GM21619 (cell line): ENCODE measurements around the gene UGGT2.
"Not testable (repeated sequence)": the region's sequence is repeated elsewhere in the genome, so short reads cannot be mapped to it uniquely, and the experiment has no call there.

Experiments used
- ATAC-seq: cut with Tn5 transposase; IDR thresholded peaks from one replicate; pipeline ENCODE4 v1.9.1; 2021; ENCODE audit not compliant: unreplicated experiment

The UGGT2 gene

DNA sequence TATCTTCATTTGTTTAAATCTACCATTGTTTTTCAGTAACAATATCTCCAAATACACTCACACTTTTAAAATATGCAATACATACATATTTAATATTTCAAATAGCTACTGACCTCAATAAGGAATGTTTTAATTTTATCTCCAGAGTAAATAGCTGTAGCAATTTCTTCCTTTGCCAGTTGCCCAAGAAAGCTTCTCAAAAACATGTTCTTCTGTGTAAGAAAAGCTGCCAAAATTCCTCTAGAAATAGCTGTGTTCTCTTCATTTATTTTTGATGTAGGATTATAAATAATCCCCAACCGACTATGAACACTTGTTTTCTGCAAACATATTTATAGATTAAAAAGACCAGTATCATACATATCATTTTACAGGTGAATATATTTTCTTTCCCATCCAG, 150.5 kb downstream of the UGGT2 start:
- no peak for ATAC-seq

DNA sequence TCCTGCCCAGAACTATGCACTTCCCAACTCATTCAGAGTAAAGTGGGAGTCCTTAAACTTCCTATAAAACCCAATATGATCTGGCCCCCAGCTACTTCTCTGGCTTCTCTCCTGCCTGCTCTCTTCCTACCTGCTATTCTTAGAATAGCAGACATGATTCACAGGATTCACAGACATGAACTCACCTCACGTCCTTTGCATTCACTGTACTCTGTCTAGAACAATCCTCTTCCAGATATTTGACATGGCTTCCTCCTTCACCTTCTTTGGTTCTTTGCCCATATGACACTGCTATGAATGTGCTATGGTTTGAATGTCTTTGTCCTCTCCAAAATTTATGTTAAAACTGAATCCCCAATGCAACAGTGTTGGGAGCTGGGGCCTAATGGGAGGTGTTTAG, 154.9 kb downstream of the UGGT2 start:
- ATAC-seq: no peak

- ATAC-seq: no peak
These were observed 156.9 kb downstream of the UGGT2 start for GRCh38 chr13:95896301-95896700.

- ATAC-seq: no peak
These were observed 159.3 kb downstream of the UGGT2 start for GRCh38 chr13:95893861-95894260.

DNA sequence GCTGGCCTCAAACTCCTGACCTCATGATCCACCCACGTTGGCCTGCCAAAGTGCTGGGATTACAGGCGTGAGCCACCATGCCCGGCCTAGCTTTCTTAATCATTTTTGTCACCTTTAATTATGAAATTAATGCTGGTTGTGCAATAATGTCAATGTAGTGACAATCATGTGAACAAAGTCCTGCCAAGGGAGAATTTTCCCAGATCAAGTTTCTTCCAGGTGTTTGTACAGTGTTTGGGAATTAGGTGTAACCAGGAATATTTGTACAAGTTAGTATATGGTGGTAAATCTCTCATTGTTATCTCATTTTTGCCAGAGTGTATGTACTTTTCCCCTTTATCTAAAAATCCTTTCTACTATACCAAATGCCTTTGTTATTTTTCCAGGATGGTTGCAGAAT, 171.1 kb downstream of the UGGT2 start:
- no peak for ATAC-seq

- no peak for ATAC-seq
These were observed 172.9 kb downstream of the UGGT2 start for GRCh38 chr13:95880331-95880730.

- ATAC-seq: no peak
These were observed 178.9 kb downstream of the UGGT2 start for GRCh38 chr13:95874286-95874685.

DNA sequence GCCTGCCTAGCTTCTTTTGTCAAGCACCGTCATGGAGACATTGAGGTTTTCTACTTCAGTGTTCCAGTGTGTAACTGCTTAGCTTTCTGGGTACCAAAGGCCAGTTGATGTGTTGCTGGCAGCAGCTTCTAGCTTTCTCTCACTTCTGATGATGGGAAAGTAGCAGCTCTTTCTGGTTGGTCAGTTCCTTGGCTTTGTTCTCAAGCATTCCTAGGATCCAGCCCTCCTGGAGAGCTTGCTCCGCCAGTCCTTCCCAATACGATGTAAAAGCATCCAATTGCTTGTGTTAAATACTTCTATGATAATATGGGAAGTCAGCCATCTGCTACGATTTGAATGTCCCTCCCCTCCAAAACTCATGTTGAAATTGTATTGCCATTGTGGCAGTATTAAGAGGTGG, 182.8 kb downstream of the UGGT2 start:
- ATAC-seq: no peak

GRCh38 chr13:95865080-95865615, 188.1 kb downstream of the UGGT2 start:
- ATAC-seq: no peak

- no peak for ATAC-seq
These were observed 190.8 kb downstream of the UGGT2 start for GRCh38 chr13:95862408-95862807.

DNA sequence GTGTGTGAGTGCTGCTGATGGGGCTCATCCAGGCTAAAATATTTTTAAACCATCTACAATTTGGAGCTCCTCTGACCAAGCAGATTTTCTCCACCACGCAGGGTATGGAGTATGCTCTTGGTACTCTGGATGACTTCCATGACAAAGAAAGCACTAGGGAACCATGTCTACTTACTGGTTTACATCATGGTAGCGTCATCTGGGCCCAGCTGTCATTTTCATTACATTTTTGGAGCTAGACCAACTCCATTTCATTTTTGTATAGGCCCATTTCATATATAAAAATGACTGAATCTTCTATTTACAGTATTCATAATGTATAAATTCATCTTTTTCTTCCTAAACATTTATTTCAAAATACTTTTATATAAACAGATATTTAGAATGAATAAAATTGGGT, 191.9 kb downstream of the UGGT2 start:
- no peak for ATAC-seq

DNA sequence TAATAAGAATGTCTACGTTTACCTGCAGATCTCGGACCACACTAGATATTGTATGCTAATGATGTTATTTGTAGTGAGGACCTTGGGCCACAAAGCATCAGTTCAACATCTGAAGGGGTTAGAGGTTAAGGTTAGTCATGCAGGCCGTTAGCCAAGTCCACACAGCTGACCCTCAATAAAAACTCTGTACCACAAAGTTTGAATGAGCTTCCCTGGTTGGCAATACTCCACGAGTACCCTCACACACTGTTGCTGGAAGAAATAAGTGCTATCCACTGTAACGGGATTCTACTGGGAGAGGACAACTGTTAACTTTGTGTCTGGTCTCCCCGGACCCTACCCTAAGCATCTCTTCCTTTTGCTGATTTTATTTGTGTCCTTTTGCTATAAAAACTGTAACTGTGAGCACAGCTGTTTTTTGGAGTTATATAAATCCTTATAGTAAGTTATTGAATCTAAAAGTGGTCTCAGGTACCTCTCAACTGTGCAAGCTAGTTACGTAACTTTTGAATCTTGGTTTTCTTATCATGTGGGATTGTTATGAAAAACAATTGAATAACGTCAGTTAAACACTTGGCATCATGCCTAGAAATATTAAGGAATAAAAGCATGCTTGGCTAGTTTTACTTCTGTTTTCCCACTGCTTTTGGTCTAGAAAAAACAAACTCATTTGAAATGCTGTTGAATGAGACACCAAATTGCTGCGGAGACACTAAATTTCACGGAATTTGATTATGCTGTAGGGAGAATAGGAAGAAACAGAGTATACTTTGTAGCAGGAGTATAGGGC, 194.7 kb downstream of the UGGT2 start:
- no peak for ATAC-seq

- not testable (repeated sequence) for ATAC-seq
These were observed 207.5 kb downstream of the UGGT2 start for GRCh38 chr13:95845656-95846055.

DNA sequence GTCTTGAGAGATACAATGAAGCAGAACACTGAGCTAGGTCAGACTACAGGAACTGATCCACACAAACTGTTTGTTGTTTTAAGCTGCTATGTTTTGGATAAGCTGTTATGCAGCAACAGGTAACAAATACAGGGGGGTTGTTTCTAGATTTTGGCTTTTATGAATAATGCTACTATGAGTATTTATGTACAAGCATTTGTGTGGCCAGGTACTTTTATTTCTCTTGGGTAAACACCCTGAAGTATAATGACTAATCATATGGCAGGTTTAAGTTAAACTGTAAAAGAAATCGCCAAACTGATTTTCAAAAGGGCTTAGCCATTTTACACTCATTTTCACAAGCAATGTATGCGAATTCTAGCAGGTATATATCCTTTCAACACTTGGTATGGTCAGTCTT, 210.3 kb downstream of the UGGT2 start:
- no peak for ATAC-seq

DNA sequence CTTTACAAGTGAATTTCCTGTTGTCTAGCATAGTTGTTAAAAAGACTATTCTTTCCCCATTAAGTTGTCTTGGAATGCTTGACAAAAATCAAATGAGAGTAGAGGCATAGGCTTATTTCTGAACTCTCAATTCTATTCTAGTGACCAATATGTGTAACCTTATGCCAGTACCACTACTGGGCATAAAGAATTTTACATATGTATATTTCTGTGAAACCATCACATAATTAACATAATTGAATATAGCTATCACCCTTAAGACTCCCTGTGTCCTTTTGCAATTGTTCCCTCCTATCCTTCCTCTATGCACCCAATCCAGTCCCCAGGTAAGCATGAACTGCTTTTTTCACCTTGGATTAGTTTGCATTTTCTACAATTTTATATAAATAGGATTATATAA, 211.3 kb downstream of the UGGT2 start:
- ATAC-seq: no peak

DNA sequence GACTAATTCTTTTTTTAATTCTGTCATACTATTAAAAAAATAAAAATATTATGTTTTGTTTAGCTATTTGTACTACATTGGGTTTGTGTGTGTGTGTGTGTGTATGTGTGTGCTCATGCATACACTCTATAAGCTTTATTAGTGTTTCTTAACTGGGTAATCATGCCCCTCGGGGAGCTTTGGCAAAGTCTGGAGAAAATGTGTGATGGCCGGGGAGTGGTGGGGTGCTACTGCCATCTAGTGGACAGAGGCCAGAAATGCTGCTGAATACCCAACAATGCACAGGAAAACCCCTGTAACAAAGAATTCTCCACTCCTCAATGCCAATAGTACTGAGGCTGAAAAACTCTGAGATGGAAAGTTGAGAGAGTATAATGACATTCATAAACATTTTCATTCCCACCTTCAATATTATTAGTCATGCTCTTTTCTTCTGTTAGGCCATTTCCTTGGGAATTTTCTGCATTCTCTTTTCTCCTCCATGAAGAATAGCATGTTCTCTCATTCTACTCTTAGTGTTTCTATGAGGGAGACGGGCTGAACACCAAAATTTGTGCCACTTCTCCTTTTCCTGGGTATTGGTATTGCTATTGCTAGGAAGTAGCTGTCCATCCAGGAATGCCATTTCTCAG, 219.0 kb downstream of the UGGT2 start:
- peak; percentile 88 for ATAC-seq

- no peak for ATAC-seq
These were observed 219.5 kb downstream of the UGGT2 start for GRCh38 chr13:95833719-95834118.

GRCh38 chr13:95833126-95833525, 220.1 kb downstream of the UGGT2 start:
- no peak for ATAC-seq

- ATAC-seq: no peak
These were observed 230.9 kb downstream of the UGGT2 start for GRCh38 chr13:95822303-95822702.

- ATAC-seq: no peak
These were observed 238.7 kb downstream of the UGGT2 start for GRCh38 chr13:95814495-95814894.

DNA sequence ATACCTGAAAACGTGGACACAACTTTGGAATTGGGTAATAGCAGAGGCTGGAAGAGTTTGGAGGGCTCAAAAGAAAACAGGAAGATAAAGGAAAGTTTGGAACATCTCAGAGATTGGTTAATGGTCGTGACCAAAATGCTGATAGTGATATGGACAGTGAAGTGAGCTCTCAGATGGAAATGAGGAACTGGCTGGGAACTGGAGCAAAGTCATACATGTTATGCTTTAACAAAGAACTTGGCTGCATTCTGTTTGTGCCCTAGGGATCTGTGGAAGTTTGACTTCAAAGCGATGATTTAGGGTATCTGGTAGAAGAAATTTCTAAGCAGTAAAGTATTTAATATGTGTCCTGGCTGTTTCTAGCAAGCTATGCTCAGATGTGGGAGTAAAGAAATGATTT, 240.1 kb downstream of the UGGT2 start:
- no peak for ATAC-seq

GRCh38 chr13:95809429-95809828, 243.8 kb downstream of the UGGT2 start:
- ATAC-seq: no peak
